H1 (cell line): ENCODE data around the gene RPIA. TPM values are rescaled to one million over a fixed set of nuclear protein-coding genes. Genes with fewer than 3 reads are reported as not detected.

Source experiments
- EP300 ChIP-seq, 2 experiments: IDR thresholded peaks; 1 replicate in 1 of 2; 2 replicates in 1 of 2; pipeline ENCODE4 v1.6.1; 2011 to 2012; ENCODE audit warnings: low read depth in 2 of 2, low read length in 2 of 2, mild to moderate bottlenecking in 2 of 2, borderline replicate concordance in 1 of 2, inconsistent platforms in 1 of 2, moderate library complexity in 1 of 2
- KDM1A ChIP-seq: fragments of 200-600, 300-600 bp; sonication (generic); IDR thresholded peaks from 2 replicates; pipeline ENCODE4 v1.7.1; 2016; ENCODE audit warnings: mild to moderate bottlenecking, low read length, borderline replicate concordance
- polyA plus RNA-seq, 7 experiments: library from polyadenylated mRNA; depleted of rRNA in 3 of 7; stranded (reverse) in 5 of 7; unstranded in 2 of 7; fragments of >200 nt in 5 of 7; fragments of 200-250 nt in 2 of 7; gene quantifications; 1 replicate in 5 of 7; 2 replicates in 1 of 7; 4 replicates in 1 of 7; pipeline versions ENCODE4 v1.2.1 to v1.2.3, GENCODE V29; 2011 to 2013; ENCODE audit warnings: missing spikeins in 2 of 7, mixed read lengths in 2 of 7
- total RNA-seq: library from RNA; stranded (reverse); fragmentation: NEBNext Ultra II Directional; extraction: Animal tissue kit (Norgen Biotek cat#: 25700); gene quantifications from 2 replicates; pipeline ENCODE4 v1.2.1, GENCODE V29; 2021

RPIA gene
- total and polyA plus RNA-seq, 2 of the 8 experiments (the other 6 are each of a cell fraction or from before 2014, with no cell fraction given): 13.1 to 24.0 TPM

DNA sequence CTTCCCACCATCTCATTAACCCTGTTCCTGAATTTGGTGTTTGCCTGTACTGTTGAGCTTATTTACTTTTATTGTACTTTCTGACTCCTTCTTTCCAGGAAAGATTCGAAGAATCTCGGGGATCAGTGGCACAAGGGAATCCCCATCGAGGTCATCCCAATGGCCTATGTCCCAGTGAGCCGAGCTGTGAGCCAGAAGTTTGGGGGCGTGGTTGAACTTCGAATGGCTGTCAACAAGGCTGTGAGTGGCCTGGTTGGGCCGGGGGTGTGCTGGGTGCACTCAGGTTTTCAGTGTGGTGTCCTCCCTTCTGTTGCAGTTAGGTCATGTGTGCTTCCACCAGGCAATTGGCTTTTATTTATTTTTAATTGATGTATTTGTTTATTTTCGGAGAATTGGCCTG, 45.0 kb downstream of the RPIA start (continued):
- TF ChIP-seq EP300 (IDR thresholded peaks at IDR 0.05; ENCODE audit: borderline replicate concordance in 1 of 2, low read depth in 2 of 2, low read length in 2 of 2) (no peak), KDM1A (no peak)
